ENCODE results near the gene PDGFC. TPM values are rescaled to one million over a fixed set of nuclear protein-coding genes. Genes with fewer than 3 reads are reported as not detected.

The PDGFC gene
- total RNA-seq, 1 donor from 2014 or later = 31.3 TPM

DNA sequence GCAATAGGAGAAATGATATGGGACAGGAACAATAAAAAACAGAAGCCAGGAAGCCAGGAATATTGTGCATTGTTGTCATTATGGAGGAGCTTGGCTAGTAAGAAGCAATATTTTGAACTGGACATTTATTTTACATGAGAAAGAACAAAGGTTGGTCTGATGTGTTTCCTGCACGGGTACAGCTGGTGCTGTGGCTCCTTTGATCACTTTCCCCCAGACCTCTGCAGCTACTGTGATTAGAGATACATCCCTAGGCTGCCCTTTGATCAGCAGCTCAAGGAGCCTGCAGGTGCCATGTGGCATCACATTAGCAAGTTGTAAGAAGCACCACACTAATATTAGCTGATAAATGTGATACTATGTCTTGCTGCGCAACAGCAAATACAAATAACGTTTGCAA is 2.5 kb downstream of the PDGFC start:
- DNase-seq = no peak
- Histone ChIP-seq H3K9me3 (no peaks in the 10 kb centered on the region), H3K27me3 (no peaks in the 10 kb centered on the region), H3K27ac (no peak overlapping the region), H3K36me3 (no peaks in the 10 kb centered on the region), H3K4me3 (peak overlapping the region; percentile 70), H3K4me1 (peaks cover 23% of the 10 kb centered on the region)
- TF ChIP-seq, protein P1, sequence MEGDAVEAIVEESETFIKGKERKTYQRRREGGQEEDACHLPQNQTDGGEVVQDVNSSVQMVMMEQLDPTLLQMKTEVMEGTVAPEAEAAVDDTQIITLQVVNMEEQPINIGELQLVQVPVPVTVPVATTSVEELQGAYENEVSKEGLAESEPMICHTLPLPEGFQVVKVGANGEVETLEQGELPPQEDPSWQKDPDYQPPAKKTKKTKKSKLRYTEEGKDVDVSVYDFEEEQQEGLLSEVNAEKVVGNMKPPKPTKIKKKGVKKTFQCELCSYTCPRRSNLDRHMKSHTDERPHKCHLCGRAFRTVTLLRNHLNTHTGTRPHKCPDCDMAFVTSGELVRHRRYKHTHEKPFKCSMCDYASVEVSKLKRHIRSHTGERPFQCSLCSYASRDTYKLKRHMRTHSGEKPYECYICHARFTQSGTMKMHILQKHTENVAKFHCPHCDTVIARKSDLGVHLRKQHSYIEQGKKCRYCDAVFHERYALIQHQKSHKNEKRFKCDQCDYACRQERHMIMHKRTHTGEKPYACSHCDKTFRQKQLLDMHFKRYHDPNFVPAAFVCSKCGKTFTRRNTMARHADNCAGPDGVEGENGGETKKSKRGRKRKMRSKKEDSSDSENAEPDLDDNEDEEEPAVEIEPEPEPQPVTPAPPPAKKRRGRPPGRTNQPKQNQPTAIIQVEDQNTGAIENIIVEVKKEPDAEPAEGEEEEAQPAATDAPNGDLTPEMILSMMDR (IDR thresholded peaks at IDR 0.05) = no peak
- no peak for ATAC-seq
- intact Hi-C loops (cut with DNase I) = no loop called here

- no peak overlapping the region for H3K27ac ChIP-seq
- TF ChIP-seq, protein P1 (IDR thresholded peaks at IDR 0.05) = peak; percentile 83
- peak overlapping the region; percentile 70 for H3K4me3 ChIP-seq
- peaks cover 23% of the 10 kb centered on the region for H3K4me1 ChIP-seq
- no peaks in the 10 kb centered on the region for H3K27me3 ChIP-seq
- intact Hi-C loops (cut with DNase I) = no loop called here
- DNase-seq (no peak), ATAC-seq (peak; percentile 68)
- no peaks in the 10 kb centered on the region for H3K9me3 ChIP-seq
- H3K36me3 ChIP-seq = no peaks in the 10 kb centered on the region
These were observed 3.1 kb downstream of the PDGFC start for GRCh38 chr4:156968479-156968984.

- Histone ChIP-seq H3K27me3 (no peaks in the 10 kb centered on the region), H3K36me3 (no peaks in the 10 kb centered on the region), H3K9me3 (no peaks in the 10 kb centered on the region), H3K4me1 (peaks cover 18% of the 10 kb centered on the region), H3K4me3 (no peak overlapping the region), H3K27ac (no peak overlapping the region)
- DNase-seq = no peak
- intact Hi-C loops (cut with DNase I) = no loop called here
- no peak for ATAC-seq
- TF ChIP-seq, protein P1 (IDR thresholded peaks at IDR 0.05) = no peak
These were observed 4.8 kb downstream of the PDGFC start for GRCh38 chr4:156966836-156967235.

DNA sequence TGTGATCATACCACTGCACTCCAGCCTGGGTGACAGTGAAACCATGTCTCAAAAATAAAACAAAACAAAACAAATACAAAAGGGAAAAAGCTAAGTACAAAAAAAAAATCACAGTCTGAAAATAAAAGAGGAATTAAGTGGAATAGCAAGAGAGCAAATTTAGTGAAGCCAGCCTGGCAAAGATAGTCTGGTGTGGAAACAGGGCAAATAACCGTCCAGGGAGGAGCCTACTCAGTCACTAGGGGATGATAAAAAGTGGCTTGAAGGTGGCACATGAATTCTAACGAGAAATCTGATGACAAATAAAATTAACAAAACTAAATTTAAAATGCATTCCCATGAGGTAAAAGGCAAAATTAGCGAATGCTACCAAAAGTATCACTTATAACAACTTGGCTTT is 8.2 kb downstream of the PDGFC start:
- H3K4me3 ChIP-seq = no peak overlapping the region
- H3K27ac ChIP-seq = no peak overlapping the region
- H3K9me3 ChIP-seq = no peaks in the 10 kb centered on the region
- intact Hi-C loops (cut with DNase I) = no loop called here
- ATAC-seq (no peak), DNase-seq (no peak)
- TF ChIP-seq, protein P1 (IDR thresholded peaks at IDR 0.05) = no peak
- H3K27me3 ChIP-seq = no peaks in the 10 kb centered on the region
- peaks cover 12% of the 10 kb centered on the region for H3K4me1 ChIP-seq
- H3K36me3 ChIP-seq = no peaks in the 10 kb centered on the region

GRCh38 chr4:156962528-156962974 is 9.0 kb downstream of the PDGFC start:
- TF ChIP-seq, protein P1 (IDR thresholded peaks at IDR 0.05) = no peak
- Histone ChIP-seq H3K4me3 (no peak overlapping the region), H3K4me1 (peaks cover 12% of the 10 kb centered on the region), H3K36me3 (no peaks in the 10 kb centered on the region), H3K27me3 (no peaks in the 10 kb centered on the region), H3K27ac (no peak overlapping the region), H3K9me3 (no peaks in the 10 kb centered on the region)
- ATAC-seq = peak; percentile 59
- no peak for DNase-seq
- intact Hi-C loops (cut with DNase I) = no loop called here

- H3K27me3 ChIP-seq = no peaks in the 10 kb centered on the region
- no peak overlapping the region for H3K4me3 ChIP-seq
- ATAC-seq (no peak), DNase-seq (no peak)
- no peaks in the 10 kb centered on the region for H3K9me3 ChIP-seq
- H3K27ac ChIP-seq = no peak overlapping the region
- H3K36me3 ChIP-seq = no peaks in the 10 kb centered on the region
- peaks cover 8% of the 10 kb centered on the region for H3K4me1 ChIP-seq
- TF ChIP-seq, protein P1 (IDR thresholded peaks at IDR 0.05) = no peak
- intact Hi-C loops (cut with DNase I) = no loop called here
These were observed 9.6 kb downstream of the PDGFC start for GRCh38 chr4:156962058-156962358.
